HepG2 (cell line): Measurements from ENCODE around the gene TCF7L2. TPM values are rescaled to one million over a fixed set of nuclear protein-coding genes. Genes with fewer than 3 reads are reported as not detected.

Experiments
- SALL1 ChIP-seq: sonication (generic); formaldehyde crosslinking; IDR thresholded peaks from 2 replicates; pipeline ENCODE4 v1.8.0; 2022; ENCODE audit warnings: mild to moderate bottlenecking, missing genetic modification reagents
- STAT5B ChIP-seq: sonication (generic); formaldehyde crosslinking; IDR thresholded peaks from 2 replicates; pipeline ENCODE4 v1.4.0; 2020; ENCODE audit warnings: missing genetic modification reagents
- ZNF577 ChIP-seq: sonication (generic); formaldehyde crosslinking; IDR thresholded peaks from 2 replicates; pipeline ENCODE4 v1.4.0; 2020; ENCODE audit warnings: mild to moderate bottlenecking, low read depth, missing genetic modification reagents, borderline replicate concordance
- polyA plus RNA-seq, 8 experiments: library from polyadenylated mRNA; depleted of rRNA in 3 of 8; stranded (reverse) in 7 of 8; unstranded in 1 of 8; fragments of >200 nt; fragmentation: Illumina TruSeq in 4 of 8; extraction: Trizol in 4 of 8; gene quantifications; 2 replicates each; pipeline versions ENCODE4 v1.2.1 to v1.2.3, GENCODE V29; 2011 to 2016; ENCODE audit warnings: low read depth in 4 of 8, missing spikeins in 1 of 8, mixed read lengths in 1 of 8; ENCODE audit not compliant: insufficient read depth in 1 of 8
- total RNA-seq, 5 experiments: library from RNA; depleted of rRNA; stranded (reverse); fragments of >200 nt; fragmentation: Illumina TruSeq; extraction: Trizol; gene quantifications; 2 replicates each; pipeline ENCODE4 v1.2.3, GENCODE V29; 2016; ENCODE audit warnings: low read depth in 1 of 5
- TF ChIP-seq, protein P1 (sequence below): sonication (generic); formaldehyde crosslinking; IDR thresholded peaks from one replicate; pipeline ENCODE4 v1.5.1; 2020; ENCODE audit warnings: mild to moderate bottlenecking, missing genetic modification reagents; ENCODE audit errors: not compliant biosample characterization
- TF ChIP-seq, protein P2 (sequence below): fragments of 450-650 bp; IDR thresholded peaks from 2 replicates; pipeline ENCODE4 v1.6.1; 2016

The TCF7L2 gene
- total and polyA plus RNA-seq, 2 of the 13 experiments (the other 11 are each of a cell fraction or from before 2014, with no cell fraction given) = 3.9 to 13.7 TPM

DNA sequence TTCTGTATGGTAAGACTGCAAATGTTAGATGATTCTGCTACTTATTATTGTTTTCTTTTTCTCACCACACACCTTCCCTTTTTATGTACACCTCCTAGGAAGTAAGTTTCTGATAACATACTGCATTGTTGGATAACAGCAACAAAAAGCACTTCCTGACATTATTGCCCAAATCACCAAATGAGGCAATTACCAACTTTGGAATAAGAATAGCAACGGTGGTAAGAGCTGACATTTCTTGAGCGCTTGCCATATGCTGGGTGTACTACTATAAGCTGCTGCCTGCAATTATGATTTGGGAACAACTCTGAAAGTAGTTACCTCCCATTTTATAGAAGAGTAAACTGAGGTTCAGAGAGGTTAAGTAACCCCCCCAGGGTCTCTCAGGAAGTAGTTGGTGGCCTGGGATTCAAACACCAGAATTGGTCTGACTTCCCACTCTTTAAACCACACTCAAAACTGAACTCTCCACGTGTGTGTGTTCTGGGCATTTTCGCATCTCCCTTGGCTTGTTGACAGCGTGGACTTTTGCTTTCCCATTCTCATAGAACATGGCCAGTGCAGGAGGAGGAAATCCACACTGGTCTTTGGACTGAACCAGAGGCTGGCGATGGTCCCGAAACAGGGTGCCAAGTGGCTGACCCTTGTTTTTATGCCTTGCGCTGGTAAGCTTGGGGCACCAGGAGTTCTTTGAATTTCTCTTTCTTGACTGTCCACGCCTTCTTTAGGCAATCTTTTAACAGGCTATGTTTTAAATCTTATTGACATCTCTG, 71.4 kb downstream of the TCF7L2 start (continued):
- TF ChIP-seq, protein P1, sequence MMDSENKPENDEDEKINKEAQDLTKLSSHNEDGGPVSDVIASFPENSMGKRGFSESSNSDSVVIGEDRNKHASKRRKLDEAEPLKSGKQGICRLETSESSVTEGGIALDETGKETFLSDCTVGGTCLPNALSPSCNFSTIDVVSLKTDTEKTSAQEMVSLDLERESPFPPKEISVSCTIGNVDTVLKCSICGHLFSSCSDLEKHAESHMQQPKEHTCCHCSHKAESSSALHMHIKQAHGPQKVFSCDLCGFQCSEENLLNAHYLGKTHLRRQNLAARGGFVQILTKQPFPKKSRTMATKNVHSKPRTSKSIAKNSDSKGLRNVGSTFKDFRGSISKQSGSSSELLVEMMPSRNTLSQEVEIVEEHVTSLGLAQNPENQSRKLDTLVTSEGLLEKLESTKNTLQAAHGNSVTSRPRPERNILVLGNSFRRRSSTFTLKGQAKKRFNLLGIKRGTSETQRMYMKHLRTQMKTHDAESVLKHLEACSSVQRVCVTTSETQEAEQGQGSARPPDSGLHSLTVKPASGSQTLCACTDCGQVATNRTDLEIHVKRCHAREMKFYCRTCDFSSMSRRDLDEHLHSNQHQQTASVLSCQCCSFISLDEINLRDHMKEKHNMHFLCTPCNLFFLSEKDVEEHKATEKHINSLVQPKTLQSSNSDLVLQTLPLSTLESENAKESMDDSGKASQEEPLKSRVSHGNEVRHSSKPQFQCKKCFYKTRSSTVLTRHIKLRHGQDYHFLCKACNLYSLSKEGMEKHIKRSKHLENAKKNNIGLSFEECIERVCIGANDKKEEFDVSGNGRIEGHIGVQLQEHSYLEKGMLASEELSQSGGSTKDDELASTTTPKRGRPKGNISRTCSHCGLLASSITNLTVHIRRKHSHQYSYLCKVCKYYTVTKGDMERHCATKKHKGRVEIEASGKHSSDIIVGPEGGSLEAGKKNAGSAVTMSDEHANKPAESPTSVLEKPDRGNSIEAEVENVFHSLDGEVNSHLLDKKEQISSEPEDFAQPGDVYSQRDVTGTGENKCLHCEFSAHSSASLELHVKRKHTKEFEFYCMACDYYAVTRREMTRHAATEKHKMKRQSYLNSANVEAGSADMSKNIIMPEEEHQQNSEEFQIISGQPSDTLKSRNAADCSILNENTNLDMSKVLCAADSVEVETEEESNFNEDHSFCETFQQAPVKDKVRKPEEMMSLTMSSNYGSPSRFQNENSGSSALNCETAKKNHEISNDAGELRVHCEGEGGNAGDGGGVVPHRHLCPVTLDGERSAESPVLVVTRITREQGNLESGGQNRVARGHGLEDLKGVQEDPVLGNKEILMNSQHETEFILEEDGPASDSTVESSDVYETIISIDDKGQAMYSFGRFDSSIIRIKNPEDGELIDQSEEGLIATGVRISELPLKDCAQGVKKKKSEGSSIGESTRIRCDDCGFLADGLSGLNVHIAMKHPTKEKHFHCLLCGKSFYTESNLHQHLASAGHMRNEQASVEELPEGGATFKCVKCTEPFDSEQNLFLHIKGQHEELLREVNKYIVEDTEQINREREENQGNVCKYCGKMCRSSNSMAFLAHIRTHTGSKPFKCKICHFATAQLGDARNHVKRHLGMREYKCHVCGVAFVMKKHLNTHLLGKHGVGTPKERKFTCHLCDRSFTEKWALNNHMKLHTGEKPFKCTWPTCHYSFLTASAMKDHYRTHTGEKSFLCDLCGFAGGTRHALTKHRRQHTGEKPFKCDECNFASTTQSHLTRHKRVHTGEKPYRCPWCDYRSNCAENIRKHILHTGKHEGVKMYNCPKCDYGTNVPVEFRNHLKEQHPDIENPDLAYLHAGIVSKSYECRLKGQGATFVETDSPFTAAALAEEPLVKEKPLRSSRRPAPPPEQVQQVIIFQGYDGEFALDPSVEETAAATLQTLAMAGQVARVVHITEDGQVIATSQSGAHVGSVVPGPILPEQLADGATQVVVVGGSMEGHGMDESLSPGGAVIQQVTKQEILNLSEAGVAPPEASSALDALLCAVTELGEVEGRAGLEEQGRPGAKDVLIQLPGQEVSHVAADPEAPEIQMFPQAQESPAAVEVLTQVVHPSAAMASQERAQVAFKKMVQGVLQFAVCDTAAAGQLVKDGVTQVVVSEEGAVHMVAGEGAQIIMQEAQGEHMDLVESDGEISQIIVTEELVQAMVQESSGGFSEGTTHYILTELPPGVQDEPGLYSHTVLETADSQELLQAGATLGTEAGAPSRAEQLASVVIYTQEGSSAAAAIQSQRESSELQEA = no peak
- TF ChIP-seq STAT5B (CRISPR knock-in tag) = no peak
- no peak for TF ChIP-seq SALL1 (CRISPR knock-in tag)
- TF ChIP-seq ZNF577 (CRISPR knock-in tag) = no peak
- TF ChIP-seq, protein P2, sequence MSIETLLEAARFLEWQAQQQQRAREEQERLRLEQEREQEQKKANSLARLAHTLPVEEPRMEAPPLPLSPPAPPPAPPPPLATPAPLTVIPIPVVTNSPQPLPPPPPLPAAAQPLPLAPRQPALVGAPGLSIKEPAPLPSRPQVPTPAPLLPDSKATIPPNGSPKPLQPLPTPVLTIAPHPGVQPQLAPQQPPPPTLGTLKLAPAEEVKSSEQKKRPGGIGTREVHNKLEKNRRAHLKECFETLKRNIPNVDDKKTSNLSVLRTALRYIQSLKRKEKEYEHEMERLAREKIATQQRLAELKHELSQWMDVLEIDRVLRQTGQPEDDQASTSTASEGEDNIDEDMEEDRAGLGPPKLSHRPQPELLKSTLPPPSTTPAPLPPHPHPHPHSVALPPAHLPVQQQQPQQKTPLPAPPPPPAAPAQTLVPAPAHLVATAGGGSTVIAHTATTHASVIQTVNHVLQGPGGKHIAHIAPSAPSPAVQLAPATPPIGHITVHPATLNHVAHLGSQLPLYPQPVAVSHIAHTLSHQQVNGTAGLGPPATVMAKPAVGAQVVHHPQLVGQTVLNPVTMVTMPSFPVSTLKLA = no peak
- TF ChIP-seq, all 625 proteins: peak for 0
